SK-N-SH treated with all-trans-retinoic acid at 6 μM for 48 hours (cell line): Measurements from ENCODE around the gene TAS2R50.

Source experiments
- ATAC-seq: fragments of 200-7000 bp; cut with Tn5 transposase; 3 replicates; pipeline ENCODE4 v1.9.1; 2020; ENCODE audit warnings: mild to moderate bottlenecking, moderate library complexity
- ARNTL ChIP-seq: fragments of 450-650 bp; formaldehyde crosslinking; IDR thresholded peaks from 2 replicates; pipeline ENCODE4 v1.5.0; 2020; ENCODE audit warnings: low read depth, mild to moderate bottlenecking, moderate library complexity, borderline replicate concordance
- BACH2 ChIP-seq: fragments of 250-450 bp; sonication (Bioruptor Pico); IDR thresholded peaks from 2 replicates; pipeline ENCODE4 v1.9.0; 2021; ENCODE audit warnings: mild to moderate bottlenecking, borderline replicate concordance
- CREB5 ChIP-seq: fragments of 250-450 bp; sonication (Bioruptor Pico); IDR thresholded peaks from 2 replicates; pipeline ENCODE4 v1.5.1; 2020; ENCODE audit warnings: low read depth, mild to moderate bottlenecking, moderate library complexity
- CSDC2 ChIP-seq: fragments of 250-450 bp; sonication (Bioruptor Pico); IDR thresholded peaks from 2 replicates; pipeline ENCODE4 v1.5.0; 2020; ENCODE audit warnings: mild to moderate bottlenecking, moderate library complexity
- CSRNP3 ChIP-seq: fragments of 250-450 bp; sonication (Bioruptor Pico); IDR thresholded peaks from 2 replicates; pipeline ENCODE4 v1.5.1; 2021; ENCODE audit warnings: mild to moderate bottlenecking, moderate library complexity
- ESRRG ChIP-seq: fragments of 250-450 bp; sonication (Bioruptor Pico); IDR thresholded peaks from 2 replicates; pipeline ENCODE4 v1.6.1; 2021; ENCODE audit warnings: mild to moderate bottlenecking
- GLIS3 ChIP-seq: fragments of 250-450 bp; sonication (Bioruptor Pico); IDR thresholded peaks from 2 replicates; pipeline ENCODE4 v1.5.0; 2020; ENCODE audit warnings: mild to moderate bottlenecking, moderate library complexity
- ISL1 ChIP-seq: fragments of 250-450 bp; sonication (Bioruptor Pico); IDR thresholded peaks from 2 replicates; pipeline ENCODE4 v2.1.2; 2022; ENCODE audit warnings: mild to moderate bottlenecking, moderate library complexity
- OSR1 ChIP-seq: fragments of 250-450 bp; sonication (Bioruptor Pico); IDR thresholded peaks from 2 replicates; pipeline ENCODE4 v1.8.0; 2022; ENCODE audit warnings: moderate library complexity, mild to moderate bottlenecking, inconsistent platforms
- PATZ1 ChIP-seq: fragments of 250-450 bp; sonication (Bioruptor Pico); IDR thresholded peaks from 2 replicates; pipeline ENCODE4 v1.8.0; 2020; ENCODE audit warnings: mild to moderate bottlenecking, moderate library complexity, borderline replicate concordance
- POU6F1 ChIP-seq: fragments of 250-450 bp; sonication (Bioruptor Pico); IDR thresholded peaks from 2 replicates; pipeline ENCODE4 v1.8.0; 2021; ENCODE audit warnings: low read depth, mild to moderate bottlenecking, moderate library complexity, borderline replicate concordance
- PPARA ChIP-seq: fragments of 250-450 bp; sonication (Bioruptor Pico); IDR thresholded peaks from 2 replicates; pipeline ENCODE4 v1.5.0; 2020; ENCODE audit warnings: mild to moderate bottlenecking, borderline replicate concordance
- RARB ChIP-seq: fragments of 250-450 bp; sonication (Bioruptor Pico); IDR thresholded peaks from 2 replicates; pipeline ENCODE4 v1.8.0; 2021; ENCODE audit warnings: mild to moderate bottlenecking, moderate library complexity
- TCF4 ChIP-seq: fragments of 250-450 bp; sonication (Bioruptor Pico); IDR thresholded peaks from 2 replicates; pipeline ENCODE4 v1.8.0; 2021; ENCODE audit warnings: mild to moderate bottlenecking, moderate library complexity, borderline replicate concordance
- TOX ChIP-seq: fragments of 250-450 bp; sonication (Bioruptor Pico); IDR thresholded peaks from 2 replicates; pipeline ENCODE4 v1.8.0; 2021; ENCODE audit warnings: mild to moderate bottlenecking, moderate library complexity, borderline replicate concordance
- TSHZ2 ChIP-seq: fragments of 250-450 bp; sonication (Bioruptor Pico); IDR thresholded peaks from 2 replicates; pipeline ENCODE4 v1.5.0; 2020; ENCODE audit warnings: mild to moderate bottlenecking, moderate library complexity
- ZC3H10 ChIP-seq: fragments of 250-450 bp; sonication (Bioruptor Pico); IDR thresholded peaks from 2 replicates; pipeline ENCODE4 v1.5.1; 2021; ENCODE audit warnings: mild to moderate bottlenecking, moderate library complexity
- ZFP3 ChIP-seq: fragments of 250-450 bp; sonication (Bioruptor Pico); IDR thresholded peaks from 2 replicates; pipeline ENCODE4 v1.5.0; 2020; ENCODE audit warnings: mild to moderate bottlenecking, moderate library complexity
- ZFP30 ChIP-seq: fragments of 450-650 bp; formaldehyde crosslinking; IDR thresholded peaks from 2 replicates; pipeline ENCODE4 v1.5.0; 2022; ENCODE audit warnings: mild to moderate bottlenecking, moderate library complexity
- ZNF565 ChIP-seq: fragments of 450-650 bp; formaldehyde crosslinking; conservative IDR thresholded peaks from 2 replicates; pipeline ENCODE4 v1.5.0; 2020; ENCODE audit warnings: low read depth, mild to moderate bottlenecking, moderate library complexity
- ZNF70 ChIP-seq: fragments of 450-650 bp; formaldehyde crosslinking; IDR thresholded peaks from 2 replicates; pipeline ENCODE4 v1.5.0; 2020; ENCODE audit warnings: mild to moderate bottlenecking, moderate library complexity
- ZNF8 ChIP-seq: fragments of 450-650 bp; formaldehyde crosslinking; IDR thresholded peaks from 2 replicates; pipeline ENCODE4 v1.5.0; 2020; ENCODE audit warnings: mild to moderate bottlenecking, moderate library complexity

TAS2R50 gene

GRCh38 chr12:10968765-10969456, 17.8 kb downstream of the TAS2R50 start (continued):
- no peak for TF ChIP-seq TCF4 (CRISPR knock-in tag)
- TF ChIP-seq ZNF70 (CRISPR knock-in tag), result no peak
- no peak for TF ChIP-seq CSRNP3 (CRISPR knock-in tag)
- no peak for TF ChIP-seq ZFP30
- TF ChIP-seq ISL1, result no peak
- TF ChIP-seq TOX (CRISPR knock-in tag), result no peak
- TF ChIP-seq OSR1 (CRISPR knock-in tag), result no peak
- TF ChIP-seq RARB (CRISPR knock-in tag), result no peak
- TF ChIP-seq CSDC2 (CRISPR knock-in tag), result no peak
- no peak for TF ChIP-seq PATZ1 (CRISPR knock-in tag)
- no peak for TF ChIP-seq GLIS3 (CRISPR knock-in tag)

- no peak for TF ChIP-seq CREB5 (CRISPR knock-in tag)
- TF ChIP-seq POU6F1 (CRISPR knock-in tag), result no peak
- no peak for TF ChIP-seq PATZ1 (CRISPR knock-in tag)
- no peak for TF ChIP-seq TCF4 (CRISPR knock-in tag)
- no peak for TF ChIP-seq GLIS3 (CRISPR knock-in tag)
- no peak for TF ChIP-seq ZNF565 (CRISPR knock-in tag)
- TF ChIP-seq ZFP3, result no peak
- TF ChIP-seq PPARA, result no peak
- TF ChIP-seq RARB (CRISPR knock-in tag), result no peak
- no peak for TF ChIP-seq TOX (CRISPR knock-in tag)
- no peak for TF ChIP-seq CSDC2 (CRISPR knock-in tag)
- no peak for TF ChIP-seq ZNF8
- TF ChIP-seq ISL1, result no peak
- no peak for ATAC-seq
Observed at GRCh38 chr12:10967409-10967808, 19.3 kb downstream of the TAS2R50 start.

GRCh38 chr12:10966314-10966713, 20.4 kb downstream of the TAS2R50 start:
- no peak for ATAC-seq
- TF ChIP-seq CSDC2 (CRISPR knock-in tag), result no peak
- no peak for TF ChIP-seq TSHZ2 (CRISPR knock-in tag)
- TF ChIP-seq POU6F1 (CRISPR knock-in tag), result no peak
- TF ChIP-seq BACH2 (CRISPR knock-in tag), result no peak
- no peak for TF ChIP-seq ARNTL
- no peak for TF ChIP-seq CREB5 (CRISPR knock-in tag)
- no peak for TF ChIP-seq ISL1
- TF ChIP-seq PPARA, result no peak
- TF ChIP-seq RARB (CRISPR knock-in tag), result no peak
- TF ChIP-seq ZFP3, result no peak
- no peak for TF ChIP-seq TCF4 (CRISPR knock-in tag)
- TF ChIP-seq ESRRG (CRISPR knock-in tag), result no peak
- no peak for TF ChIP-seq ZNF565 (CRISPR knock-in tag)
- no peak for TF ChIP-seq ZC3H10
- TF ChIP-seq ZNF70 (CRISPR knock-in tag), result no peak
